ENCODE measurements around the gene SETMAR.

GRCh38 chr3:4289044-4289443, 14.1 kb upstream of the SETMAR start:
- TF ChIP-seq CTCF (IDR thresholded peaks at IDR 0.05), result no peak
- no peak for TF ChIP-seq POLR2AphosphoS5 (IDR thresholded peaks at IDR 0.05)
- no peak for TF ChIP-seq EP300 (IDR thresholded peaks at IDR 0.05)
- TF ChIP-seq POLR2A (IDR thresholded peaks at IDR 0.05), result no peak

All from stomach (tissue), 4 donors.